H9 (cell line): ENCODE results near the gene GCH1. TPM values are rescaled to one million over a fixed set of nuclear protein-coding genes. Genes with fewer than 3 reads are reported as not detected.

Experiments used
- DNase-seq: peaks from one replicate; pipeline ENCODE4 v3.0.0-alpha.2; 2017
- H2AFZ ChIP-seq: one replicate; pipeline ENCODE4 v1.6.1; 2013; ENCODE audit warnings: mild to moderate bottlenecking, low read length, control low read depth, moderate library complexity
- H2AK5ac ChIP-seq: 2 replicates; pipeline ENCODE4 v1.6.1; 2013; ENCODE audit warnings: low read length, control low read depth, mixed read lengths; ENCODE audit not compliant: insufficient read length
- H2BK120ac ChIP-seq: one replicate; pipeline ENCODE4 v1.6.1; 2013; ENCODE audit warnings: low read depth, mild to moderate bottlenecking, low read length, control low read depth, inconsistent platforms; ENCODE audit not compliant: poor library complexity, severe bottlenecking
- H2BK12ac ChIP-seq: 2 replicates; pipeline ENCODE4 v1.6.1; 2013; ENCODE audit warnings: low read length, control low read depth, mixed read lengths, low read depth; ENCODE audit not compliant: insufficient read length
- H2BK15ac ChIP-seq: 2 replicates; pipeline ENCODE4 v1.6.1; 2013; ENCODE audit warnings: low read depth, low read length, control low read depth
- H2BK20ac ChIP-seq: one replicate; pipeline ENCODE4 v1.6.1; 2013; ENCODE audit warnings: low read depth, mild to moderate bottlenecking, low read length, control low read depth, inconsistent platforms; ENCODE audit not compliant: poor library complexity, severe bottlenecking
- H2BK5ac ChIP-seq: 2 replicates; pipeline ENCODE4 v1.6.1; 2013; ENCODE audit warnings: low read length, control low read depth, mixed read lengths; ENCODE audit not compliant: insufficient read length
- H3K14ac ChIP-seq: 2 replicates; pipeline ENCODE4 v1.6.1; 2013; ENCODE audit warnings: low read length, control low read depth; ENCODE audit not compliant: insufficient read depth
- H3K18ac ChIP-seq: 2 replicates; pipeline ENCODE4 v1.6.1; 2013; ENCODE audit warnings: low read depth, mild to moderate bottlenecking, mixed read lengths, low read length, control low read depth; ENCODE audit not compliant: insufficient read length
- H3K23ac ChIP-seq: 2 replicates; pipeline ENCODE4 v1.6.1; 2013; ENCODE audit warnings: low read length, control low read depth, mixed read lengths, low read depth; ENCODE audit not compliant: insufficient read length
- H3K23me2 ChIP-seq: 2 replicates; pipeline ENCODE4 v1.6.1; 2013; ENCODE audit warnings: low read depth, mild to moderate bottlenecking, mixed read lengths, low read length, control low read depth; ENCODE audit not compliant: insufficient read length, poor library complexity, severe bottlenecking
- H3K27ac ChIP-seq: 2 replicates; pipeline ENCODE4 v1.5.1; 2013; ENCODE audit warnings: low read length, control low read depth, mixed read lengths, low read depth; ENCODE audit not compliant: insufficient read length
- H3K27me3 ChIP-seq: 2 replicates; pipeline ENCODE4 v1.6.1; 2013; ENCODE audit warnings: low read length, control low read depth, inconsistent platforms; ENCODE audit not compliant: insufficient read depth
- H3K4ac ChIP-seq: 2 replicates; pipeline ENCODE4 v1.6.1; 2013; ENCODE audit warnings: low read depth, mild to moderate bottlenecking, control low read depth, inconsistent platforms, low read length, moderate library complexity
- H3K4me1 ChIP-seq: 2 replicates; pipeline ENCODE4 v1.6.1; 2013; ENCODE audit warnings: low read length, control low read depth, inconsistent platforms; ENCODE audit not compliant: insufficient read depth
- H3K4me2 ChIP-seq: 2 replicates; pipeline ENCODE4 v1.6.1; 2013; ENCODE audit warnings: low read length, control low read depth, mixed read lengths; ENCODE audit not compliant: insufficient read length, insufficient read depth
- H3K56ac ChIP-seq: 2 replicates; pipeline ENCODE4 v1.6.1; 2013; ENCODE audit warnings: low read depth, mild to moderate bottlenecking, mixed read lengths, low read length, control low read depth; ENCODE audit not compliant: insufficient read length
- H3K79me1 ChIP-seq: 2 replicates; pipeline ENCODE4 v1.6.1; 2013; ENCODE audit warnings: low read depth, mild to moderate bottlenecking, moderate library complexity, low read length, control low read depth, inconsistent platforms; ENCODE audit not compliant: insufficient read depth, poor library complexity, severe bottlenecking
- H3K79me2 ChIP-seq: 2 replicates; pipeline ENCODE4 v1.6.1; 2013; ENCODE audit warnings: low read length, control low read depth, inconsistent platforms; ENCODE audit not compliant: insufficient read depth
- H3K9ac ChIP-seq: 2 replicates; pipeline ENCODE4 v1.6.1; 2013; ENCODE audit warnings: low read length, control low read depth, mixed read lengths; ENCODE audit not compliant: insufficient read length; ENCODE audit errors: extremely low read depth
- H3K9me3 ChIP-seq: one replicate; pipeline ENCODE4 v1.6.1; 2013; ENCODE audit warnings: low read depth, low read length, inconsistent platforms; ENCODE audit not compliant: control insufficient read depth
- H3T11ph ChIP-seq: one replicate; pipeline ENCODE4 v1.6.1; 2013; ENCODE audit warnings: mild to moderate bottlenecking, low read length, control low read depth, inconsistent platforms
- H4K20me1 ChIP-seq: one replicate; pipeline ENCODE4 v1.6.1; 2013; ENCODE audit not compliant: control insufficient read depth, insufficient read length, insufficient read depth
- H4K5ac ChIP-seq: 2 replicates; pipeline ENCODE4 v1.6.1; 2013; ENCODE audit warnings: low read depth, mild to moderate bottlenecking, mixed read lengths, low read length, control low read depth; ENCODE audit not compliant: insufficient read length
- H4K8ac ChIP-seq: replicated peaks from 2 replicates; pipeline ENCODE4 v1.6.1; 2013; ENCODE audit warnings: low read length, control low read depth, mixed read lengths, low read depth; ENCODE audit not compliant: insufficient read length
- H4K91ac ChIP-seq: 2 replicates; pipeline ENCODE4 v1.6.1; 2013; ENCODE audit warnings: low read depth, mild to moderate bottlenecking, moderate library complexity, mixed read lengths, low read length, control low read depth; ENCODE audit not compliant: insufficient read length
- H3K27ac Mint-ChIP-seq, 3 experiments: 2 replicates in 2 of 3; 3 replicates in 1 of 3; pipeline ENCODE4 v1.8.0; 2020 to 2021; ENCODE audit warnings: mixed read lengths in 3 of 3, mild to moderate bottlenecking in 1 of 3, moderate library complexity in 1 of 3
- H3K27me3 Mint-ChIP-seq: 2 replicates; pipeline ENCODE4 v1.8.0; 2021; ENCODE audit warnings: low read depth, mild to moderate bottlenecking, moderate library complexity, mixed read lengths
- H3K36me3 Mint-ChIP-seq, 3 experiments: 2 replicates in 2 of 3; 3 replicates in 1 of 3; pipeline ENCODE4 v1.8.0; 2020 to 2021; ENCODE audit warnings: low read depth in 3 of 3, mixed read lengths in 3 of 3; ENCODE audit not compliant: insufficient read depth in 1 of 3
- H3K4me1 Mint-ChIP-seq, 2 experiments: 2 replicates each; pipeline ENCODE4 v1.8.0; 2020; ENCODE audit warnings: mixed read lengths in 2 of 2
- H3K4me3 Mint-ChIP-seq, 2 experiments: 2 replicates in 1 of 2; 3 replicates in 1 of 2; pipeline ENCODE4 v1.8.0; 2020 to 2021; ENCODE audit warnings: mild to moderate bottlenecking in 2 of 2, mixed read lengths in 2 of 2, moderate library complexity in 1 of 2
- H3K9me3 Mint-ChIP-seq, 2 experiments: 2 replicates in 1 of 2; 3 replicates in 1 of 2; pipeline ENCODE4 v1.8.0; 2020; ENCODE audit warnings: mild to moderate bottlenecking in 2 of 2, mixed read lengths in 2 of 2, moderate library complexity in 1 of 2
- total RNA-seq: library from RNA; stranded (reverse); gene quantifications from 2 replicates; pipeline ENCODE4 v1.2.1, GENCODE V29; 2021
- TF ChIP-seq, protein P1 (sequence below): fragments of 200-600 bp; sonication (generic); conservative IDR thresholded peaks from 3 replicates; pipeline ENCODE4 v1.8.0; 2021; ENCODE audit warnings: antibody characterized with exemption, mild to moderate bottlenecking

Gene GCH1
- total RNA-seq, 1 experiment from 2014 or later: 7.7 TPM

DNA sequence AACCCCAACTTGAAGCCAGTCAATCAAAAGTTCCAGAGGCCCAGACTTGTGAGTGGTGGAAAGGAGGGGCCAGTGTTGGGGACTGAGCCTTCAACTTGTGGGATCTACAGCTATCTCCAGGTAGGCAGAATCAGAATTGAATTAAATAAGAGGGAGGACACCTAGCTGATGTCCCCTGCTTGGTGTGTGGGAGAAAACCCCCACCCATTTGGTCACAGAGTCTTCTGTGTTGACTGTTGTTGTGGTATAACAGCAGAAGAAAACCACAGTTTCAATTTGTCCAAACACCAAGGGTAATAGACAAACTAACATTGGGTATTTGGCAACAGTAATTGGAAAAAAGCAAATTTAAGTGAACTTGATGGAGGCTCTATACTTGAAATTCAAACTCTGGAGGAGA, 3.4 kb upstream of the GCH1 start:
- Histone ChIP-seq H3K56ac (no peak overlapping the region), H3K79me2 (no peaks in the 10 kb centered on the region), H4K5ac (no peak overlapping the region), H2BK15ac (no peak overlapping the region), H2BK12ac (no peak overlapping the region), H4K8ac (no peak overlapping the region), H2AK5ac (no peak overlapping the region), H3K14ac (no peak overlapping the region), H3K4me2 (no peak overlapping the region), H2BK5ac (no peak overlapping the region), H3K23me2 (peaks cover 9% of the 10 kb centered on the region), H3K4me1 (no peaks in the 10 kb centered on the region), H2BK20ac (no peak overlapping the region), H3K18ac (no peak overlapping the region), H4K20me1 (no peaks in the 10 kb centered on the region), H3T11ph (no peak overlapping the region), H2AFZ (no peak overlapping the region), H3K79me1 (no peaks in the 10 kb centered on the region), H4K91ac (no peak overlapping the region), H2BK120ac (no peak overlapping the region), H3K23ac (no peak overlapping the region), H3K4ac (no peak overlapping the region), H3K9me3 (no peaks in the 10 kb centered on the region), H3K27ac (no peak overlapping the region), H3K9ac (no peak overlapping the region), H3K27me3 (peaks cover 8% of the 10 kb centered on the region; the same call in 1 of the 2 replicates)
- Mint-ChIP-seq H3K9me3 (no peaks in the 10 kb centered on the region), H3K4me3 (no peak overlapping the region), H3K27ac (no peak overlapping the region; a peak in 1 of 7 replicates), H3K27me3 (peaks cover 30% of the 10 kb centered on the region), H3K36me3 (no peaks in the 10 kb centered on the region), H3K4me1 (peaks cover 6 to 9% of the 10 kb centered on the region in 2 experiments)
- TF ChIP-seq, protein P1, sequence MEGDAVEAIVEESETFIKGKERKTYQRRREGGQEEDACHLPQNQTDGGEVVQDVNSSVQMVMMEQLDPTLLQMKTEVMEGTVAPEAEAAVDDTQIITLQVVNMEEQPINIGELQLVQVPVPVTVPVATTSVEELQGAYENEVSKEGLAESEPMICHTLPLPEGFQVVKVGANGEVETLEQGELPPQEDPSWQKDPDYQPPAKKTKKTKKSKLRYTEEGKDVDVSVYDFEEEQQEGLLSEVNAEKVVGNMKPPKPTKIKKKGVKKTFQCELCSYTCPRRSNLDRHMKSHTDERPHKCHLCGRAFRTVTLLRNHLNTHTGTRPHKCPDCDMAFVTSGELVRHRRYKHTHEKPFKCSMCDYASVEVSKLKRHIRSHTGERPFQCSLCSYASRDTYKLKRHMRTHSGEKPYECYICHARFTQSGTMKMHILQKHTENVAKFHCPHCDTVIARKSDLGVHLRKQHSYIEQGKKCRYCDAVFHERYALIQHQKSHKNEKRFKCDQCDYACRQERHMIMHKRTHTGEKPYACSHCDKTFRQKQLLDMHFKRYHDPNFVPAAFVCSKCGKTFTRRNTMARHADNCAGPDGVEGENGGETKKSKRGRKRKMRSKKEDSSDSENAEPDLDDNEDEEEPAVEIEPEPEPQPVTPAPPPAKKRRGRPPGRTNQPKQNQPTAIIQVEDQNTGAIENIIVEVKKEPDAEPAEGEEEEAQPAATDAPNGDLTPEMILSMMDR: no peak
- no peak for DNase-seq
